GM18867 (cell line): ENCODE measurements around the gene ABCB8.
"Not testable (repeated sequence)": the region's sequence is repeated elsewhere in the genome, so short reads cannot be mapped to it uniquely, and the experiment has no call there.

Source experiments
- ATAC-seq: cut with Tn5 transposase; IDR thresholded peaks from one replicate; pipeline ENCODE4 v1.9.1; 2021; ENCODE audit warnings: mild to moderate bottlenecking, moderate library complexity; ENCODE audit not compliant: unreplicated experiment

The ABCB8 gene

DNA sequence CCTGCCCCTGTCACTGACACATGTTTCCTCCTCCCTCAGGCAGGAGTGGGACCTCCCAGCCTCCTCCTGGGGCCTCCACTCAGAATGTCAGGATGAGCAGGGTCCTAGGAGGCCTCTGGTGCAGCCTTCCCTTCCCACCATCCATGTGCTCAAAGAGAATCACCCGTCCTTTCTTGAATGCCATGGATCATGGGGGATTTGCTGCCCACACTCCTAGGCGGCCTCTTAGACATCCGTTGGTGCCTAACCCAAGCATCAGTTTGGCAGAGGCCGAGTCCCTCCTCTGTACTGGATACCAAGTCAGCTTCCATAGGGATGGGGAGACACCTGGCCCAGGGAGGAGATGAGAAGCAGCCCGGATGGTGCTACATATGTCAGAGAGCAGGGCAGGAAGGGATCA, 30.4 kb upstream of the ABCB8 start:
- ATAC-seq, result no peak

DNA sequence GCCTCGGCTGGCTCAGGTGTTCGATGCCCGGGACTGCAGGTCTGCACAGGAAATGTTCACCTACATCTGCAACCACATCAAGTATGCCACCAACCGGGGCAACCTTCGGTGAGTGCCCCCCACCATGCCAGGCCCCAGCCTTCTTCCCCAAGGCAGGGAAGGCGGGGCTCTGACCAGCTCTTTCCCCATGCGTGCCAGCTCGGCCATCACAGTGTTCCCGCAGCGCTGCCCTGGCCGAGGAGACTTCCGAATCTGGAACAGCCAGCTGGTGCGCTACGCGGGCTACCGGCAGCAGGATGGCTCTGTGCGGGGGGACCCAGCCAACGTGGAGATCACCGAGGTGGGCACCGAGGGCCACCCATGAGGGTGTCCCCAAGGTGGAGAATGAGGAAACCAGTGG, 29.9 kb upstream of the ABCB8 start:
- no peak for ATAC-seq

DNA sequence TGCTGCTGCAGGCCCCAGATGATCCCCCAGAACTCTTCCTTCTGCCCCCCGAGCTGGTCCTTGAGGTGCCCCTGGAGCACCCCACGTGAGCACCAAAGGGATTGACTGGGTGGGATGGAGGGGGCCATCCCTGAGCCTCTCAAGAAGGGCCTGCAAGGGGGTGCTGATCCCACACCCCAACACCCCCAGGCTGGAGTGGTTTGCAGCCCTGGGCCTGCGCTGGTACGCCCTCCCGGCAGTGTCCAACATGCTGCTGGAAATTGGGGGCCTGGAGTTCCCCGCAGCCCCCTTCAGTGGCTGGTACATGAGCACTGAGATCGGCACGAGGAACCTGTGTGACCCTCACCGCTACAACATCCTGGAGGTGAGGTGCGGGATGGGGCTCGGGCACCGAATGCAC, 29.2 kb upstream of the ABCB8 start:
- no peak for ATAC-seq

DNA sequence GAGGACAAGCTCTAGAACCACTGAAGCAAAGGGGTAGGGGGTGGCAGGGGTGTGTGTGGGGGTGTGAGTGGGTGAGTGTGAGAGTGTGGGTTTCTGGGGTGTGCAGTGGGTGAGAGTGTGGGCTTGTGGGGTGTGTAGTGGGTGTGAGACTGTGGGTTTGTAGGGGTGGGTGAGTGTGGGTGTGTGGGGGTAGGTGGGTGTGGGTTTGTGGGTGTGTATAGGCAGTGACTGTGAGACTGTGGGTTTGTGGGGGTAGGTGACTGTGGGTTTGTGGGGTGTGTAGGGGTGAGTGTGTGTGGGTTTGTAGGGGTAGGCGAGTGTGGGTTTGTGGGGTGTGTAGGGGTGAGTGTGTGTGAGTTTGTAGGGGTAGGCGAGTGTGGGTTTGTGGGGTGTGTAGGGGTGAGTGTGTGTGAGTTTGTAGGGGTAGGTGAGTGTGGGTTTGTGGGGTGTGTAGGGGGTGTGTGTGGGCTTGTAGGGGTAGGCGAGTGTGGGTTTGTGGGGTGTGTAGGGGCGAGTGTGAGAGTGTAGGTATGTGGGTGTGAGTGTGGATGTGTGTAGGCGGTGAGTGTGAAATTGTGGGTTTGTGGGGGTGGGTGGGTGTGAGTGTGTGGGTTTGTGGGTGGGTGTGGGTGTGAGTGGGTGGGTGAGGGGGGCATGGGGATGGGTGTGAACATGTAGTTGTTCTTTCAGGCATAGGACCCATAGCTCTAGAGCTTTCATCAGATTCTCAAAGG, 28.6 kb upstream of the ABCB8 start:
- ATAC-seq, result no peak

DNA sequence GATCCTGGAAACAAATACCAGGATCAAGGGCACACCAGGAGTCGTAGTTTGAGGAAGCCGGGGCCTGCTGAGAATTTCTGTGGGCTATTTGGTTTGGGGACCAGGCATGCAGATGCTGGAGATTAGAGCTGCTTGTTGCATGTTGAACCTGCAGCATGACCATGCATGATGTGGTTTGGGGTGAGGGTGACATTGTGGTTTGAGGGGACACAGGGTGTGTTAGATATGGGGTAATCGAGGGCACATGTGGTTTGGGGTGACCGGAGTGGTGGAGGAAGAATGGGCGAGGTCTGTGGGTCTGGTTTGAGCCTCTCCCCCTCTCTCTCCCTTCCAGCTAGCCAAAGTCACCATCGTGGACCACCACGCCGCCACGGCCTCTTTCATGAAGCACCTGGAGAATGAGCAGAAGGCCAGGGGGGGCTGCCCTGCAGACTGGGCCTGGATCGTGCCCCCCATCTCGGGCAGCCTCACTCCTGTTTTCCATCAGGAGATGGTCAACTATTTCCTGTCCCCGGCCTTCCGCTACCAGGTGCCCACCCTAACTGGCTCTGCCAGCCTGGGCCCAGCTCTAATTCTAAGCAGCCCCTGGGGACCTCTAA, 27.3 kb upstream of the ABCB8 start:
- no peak for ATAC-seq

DNA sequence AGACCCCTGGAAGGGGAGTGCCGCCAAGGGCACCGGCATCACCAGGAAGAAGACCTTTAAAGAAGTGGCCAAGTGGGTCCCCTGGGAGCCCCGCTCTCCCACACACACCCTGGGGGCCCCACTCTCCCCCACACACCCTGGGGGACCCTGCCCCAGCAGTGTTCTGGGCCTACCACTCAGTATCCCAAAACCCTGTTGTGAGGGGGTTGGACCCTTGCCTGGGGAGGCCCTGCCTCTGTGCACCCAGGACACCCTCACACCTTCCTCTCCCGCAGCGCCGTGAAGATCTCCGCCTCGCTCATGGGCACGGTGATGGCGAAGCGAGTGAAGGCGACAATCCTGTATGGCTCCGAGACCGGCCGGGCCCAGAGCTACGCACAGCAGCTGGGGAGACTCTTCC, 26.7 kb upstream of the ABCB8 start:
- ATAC-seq, result no peak

DNA sequence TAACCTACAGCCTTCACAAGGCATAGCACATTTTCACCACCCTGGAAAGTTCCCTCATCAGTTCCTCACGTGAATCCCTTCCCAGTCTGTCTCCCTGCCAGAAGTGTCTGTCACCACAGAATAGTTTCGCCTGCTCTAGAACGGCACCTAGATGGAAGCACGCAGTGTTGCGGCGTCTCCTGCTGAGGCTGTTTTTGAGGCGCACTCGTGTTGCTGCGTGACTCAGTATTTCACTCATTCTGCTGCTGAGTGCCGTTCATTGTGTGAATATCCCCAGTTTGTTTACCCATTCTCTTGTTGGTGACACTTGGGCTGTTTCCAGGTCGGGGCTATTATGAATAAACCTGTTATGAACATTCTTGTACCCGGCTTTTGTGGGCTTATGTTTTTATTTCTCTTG, 24.7 kb upstream of the ABCB8 start:
- ATAC-seq, result no peak

DNA sequence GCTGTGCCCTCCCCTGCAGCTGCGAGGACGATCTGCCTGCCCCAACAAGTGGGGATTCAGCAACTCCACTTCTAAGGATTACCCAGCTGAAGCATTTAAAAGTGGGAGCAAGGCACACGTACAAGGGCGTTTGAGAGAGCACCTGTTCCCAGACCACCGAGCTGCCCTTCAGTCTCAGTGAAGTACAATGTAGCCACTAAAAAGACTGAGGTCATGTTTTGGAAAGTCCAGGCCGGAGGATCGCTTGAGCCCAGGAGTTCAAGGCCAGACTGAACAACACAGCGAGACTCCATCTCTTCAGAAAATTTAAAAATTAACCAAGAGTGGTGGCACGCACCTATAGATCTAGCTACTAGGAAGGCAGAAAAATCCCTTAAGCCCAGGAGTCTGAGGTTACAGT, 22.7 kb upstream of the ABCB8 start:
- no peak for ATAC-seq

DNA sequence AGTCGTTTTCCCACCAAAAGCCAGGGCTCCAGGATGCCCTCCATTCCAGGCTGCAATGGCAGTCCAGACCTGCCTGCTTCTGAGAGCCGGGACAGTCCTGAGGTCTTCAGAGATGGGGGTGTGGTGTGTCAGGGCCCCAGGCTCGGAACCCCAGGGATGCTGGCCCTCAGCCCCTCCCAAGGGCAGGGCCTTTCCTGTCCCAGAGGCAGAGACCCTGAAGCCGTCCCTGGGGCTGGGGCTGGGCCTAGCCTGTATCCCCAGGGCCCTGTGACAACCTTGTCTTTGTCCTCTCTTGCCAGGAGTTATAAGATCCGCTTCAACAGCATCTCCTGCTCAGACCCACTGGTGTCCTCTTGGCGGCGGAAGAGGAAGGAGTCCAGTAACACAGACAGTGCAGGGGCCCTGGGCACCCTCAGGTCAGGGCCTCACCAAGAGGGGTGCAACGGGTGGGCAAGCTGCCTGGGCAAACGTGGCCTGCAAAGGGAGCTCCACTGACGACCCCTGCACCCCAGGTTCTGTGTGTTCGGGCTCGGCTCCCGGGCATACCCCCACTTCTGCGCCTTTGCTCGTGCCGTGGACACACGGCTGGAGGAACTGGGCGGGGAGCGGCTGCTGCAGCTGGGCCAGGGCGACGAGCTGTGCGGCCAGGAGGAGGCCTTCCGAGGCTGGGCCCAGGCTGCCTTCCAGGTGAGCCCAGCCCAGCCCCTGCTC, 21.5 kb upstream of the ABCB8 start:
- no peak for ATAC-seq

DNA sequence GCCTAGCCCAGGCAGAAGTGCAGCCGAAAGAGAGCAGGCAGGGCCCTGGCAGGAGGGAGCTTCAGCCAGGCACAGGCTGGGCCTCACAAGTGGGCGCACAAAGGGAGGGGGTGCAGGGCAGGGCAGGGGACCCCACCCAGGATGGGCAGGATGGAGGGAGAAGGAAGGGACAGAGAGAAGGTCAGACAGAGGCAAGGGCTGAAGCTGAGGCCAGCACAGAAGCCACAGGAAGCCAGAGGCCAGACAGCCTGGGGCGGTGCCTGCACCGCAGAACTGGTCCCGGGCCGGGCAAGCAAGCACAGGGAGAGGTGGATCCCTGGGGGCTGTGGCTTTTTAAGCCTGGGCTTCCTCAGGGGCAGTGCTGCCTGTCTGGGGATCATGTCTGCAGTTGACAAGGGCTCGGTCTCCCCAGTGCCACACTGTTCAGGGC, 20.8 kb upstream of the ABCB8 start:
- no peak for ATAC-seq

DNA sequence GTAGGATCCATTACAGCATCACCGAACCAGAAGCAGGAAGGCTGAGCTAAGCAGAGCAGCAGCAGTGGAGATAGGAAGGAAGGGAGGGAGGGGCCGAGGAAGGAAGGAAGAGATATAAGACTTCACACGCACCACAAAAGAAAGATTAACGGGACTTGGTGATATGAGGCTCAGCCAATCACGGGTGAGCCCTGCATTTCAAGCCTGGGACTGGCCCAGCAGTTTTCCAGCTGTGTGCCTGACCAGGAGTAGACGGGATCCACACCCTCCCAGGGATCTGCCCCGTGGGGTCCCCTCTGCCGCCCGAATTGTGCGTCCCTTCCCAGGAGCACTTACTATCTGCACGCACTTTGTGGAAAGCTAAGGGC, 20.1 kb upstream of the ABCB8 start:
- no peak for ATAC-seq

DNA sequence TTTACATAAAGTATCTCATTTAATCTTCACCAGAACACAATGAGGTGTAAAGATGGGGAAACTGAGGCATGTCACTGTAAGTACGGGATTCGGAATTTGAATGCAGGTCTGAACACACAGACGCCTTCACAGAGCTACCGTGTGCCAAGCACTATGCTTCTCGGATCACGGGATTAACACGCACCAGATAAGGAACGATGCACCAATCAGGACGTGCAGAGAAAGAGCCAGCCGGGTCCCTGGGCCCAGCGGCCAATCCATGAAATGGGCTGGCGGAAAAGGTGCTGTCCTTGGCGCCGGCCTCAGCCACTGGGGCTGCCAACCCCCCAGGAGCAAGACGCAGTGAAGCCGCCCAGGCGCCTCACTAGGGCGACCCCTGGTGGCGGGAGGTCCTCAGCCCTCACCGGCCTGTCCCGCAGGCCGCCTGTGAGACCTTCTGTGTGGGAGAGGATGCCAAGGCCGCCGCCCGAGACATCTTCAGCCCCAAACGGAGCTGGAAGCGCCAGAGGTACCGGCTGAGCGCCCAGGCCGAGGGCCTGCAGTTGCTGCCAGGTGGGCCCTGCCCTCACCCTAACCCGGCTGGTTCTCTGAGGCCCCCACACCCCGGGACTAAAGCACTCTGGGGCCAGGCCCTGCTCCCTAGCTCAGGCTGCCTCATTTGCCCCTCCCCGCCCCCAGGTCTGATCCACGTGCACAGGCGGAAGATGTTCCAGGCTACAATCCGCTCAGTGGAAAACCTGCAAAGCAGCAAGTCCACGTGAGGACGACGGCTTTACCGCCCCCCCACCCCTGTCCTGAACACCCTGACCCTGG, 19.5 kb upstream of the ABCB8 start:
- peak; percentile 81 for ATAC-seq

DNA sequence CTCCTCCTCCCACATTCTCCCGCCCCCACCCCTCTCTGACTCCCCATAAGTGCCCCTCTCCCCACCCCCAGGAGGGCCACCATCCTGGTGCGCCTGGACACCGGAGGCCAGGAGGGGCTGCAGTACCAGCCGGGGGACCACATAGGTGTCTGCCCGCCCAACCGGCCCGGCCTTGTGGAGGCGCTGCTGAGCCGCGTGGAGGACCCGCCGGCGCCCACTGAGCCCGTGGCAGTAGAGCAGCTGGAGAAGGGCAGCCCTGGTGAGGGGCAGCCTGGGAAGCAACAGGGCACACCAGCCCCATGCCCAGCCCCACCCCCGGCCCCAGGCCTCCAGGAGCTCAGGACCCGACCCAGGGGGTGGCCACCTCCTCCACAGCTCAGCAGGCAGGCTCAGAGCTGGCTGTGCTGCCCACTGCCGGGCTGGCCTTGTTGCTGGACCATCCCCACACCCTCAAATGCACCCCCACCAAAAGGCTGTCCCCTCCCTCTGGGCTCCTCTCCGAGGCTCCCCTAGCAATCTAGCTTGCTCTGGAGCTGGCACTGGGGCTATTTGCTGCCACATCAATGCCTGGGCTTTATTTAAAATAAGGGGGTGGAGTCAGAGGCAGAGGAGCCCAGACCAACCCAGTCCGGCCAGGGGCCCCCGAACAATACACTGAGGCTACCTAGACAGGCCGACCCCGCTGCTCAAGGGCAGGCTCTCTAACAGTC, 18.8 kb upstream of the ABCB8 start:
- no peak for ATAC-seq

DNA sequence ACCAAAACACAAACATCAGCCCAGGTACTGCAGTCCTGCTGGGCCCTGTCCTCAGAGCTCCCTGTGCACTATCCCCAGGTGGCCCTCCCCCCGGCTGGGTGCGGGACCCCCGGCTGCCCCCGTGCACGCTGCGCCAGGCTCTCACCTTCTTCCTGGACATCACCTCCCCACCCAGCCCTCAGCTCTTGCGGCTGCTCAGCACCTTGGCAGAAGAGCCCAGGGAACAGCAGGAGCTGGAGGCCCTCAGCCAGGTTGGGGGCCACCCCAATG, 18.3 kb upstream of the ABCB8 start:
- ATAC-seq, result no peak

DNA sequence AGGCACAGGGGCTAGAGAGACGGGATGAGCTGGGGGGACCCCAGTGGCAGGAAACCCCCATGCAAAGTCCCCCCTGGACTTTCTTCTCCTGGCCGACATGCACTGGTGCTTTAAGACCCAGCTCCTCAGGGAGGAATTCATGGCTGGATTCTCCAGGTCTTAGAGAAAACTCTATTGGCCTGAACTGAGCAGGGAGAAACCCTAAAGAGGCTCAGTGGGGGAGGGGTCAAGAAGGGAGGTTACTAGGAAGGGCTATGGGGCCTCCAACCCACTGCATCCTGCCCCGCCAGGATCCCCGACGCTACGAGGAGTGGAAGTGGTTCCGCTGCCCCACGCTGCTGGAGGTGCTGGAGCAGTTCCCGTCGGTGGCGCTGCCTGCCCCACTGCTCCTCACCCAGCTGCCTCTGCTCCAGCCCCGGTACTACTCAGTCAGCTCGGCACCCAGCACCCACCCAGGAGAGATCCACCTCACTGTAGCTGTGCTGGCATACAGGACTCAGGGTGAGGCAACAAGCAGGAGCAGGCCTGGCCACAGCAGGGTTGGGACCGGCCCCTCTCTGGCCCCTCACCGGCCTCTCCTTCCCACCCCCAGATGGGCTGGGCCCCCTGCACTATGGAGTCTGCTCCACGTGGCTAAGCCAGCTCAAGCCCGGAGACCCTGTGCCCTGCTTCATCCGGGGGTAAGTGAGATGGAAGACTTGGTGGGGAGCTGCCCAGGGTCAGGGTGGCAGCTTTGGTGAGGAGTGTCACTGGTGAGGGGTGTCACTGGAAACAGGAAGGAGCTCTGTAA, 17.7 kb upstream of the ABCB8 start:
- ATAC-seq, result no peak

DNA sequence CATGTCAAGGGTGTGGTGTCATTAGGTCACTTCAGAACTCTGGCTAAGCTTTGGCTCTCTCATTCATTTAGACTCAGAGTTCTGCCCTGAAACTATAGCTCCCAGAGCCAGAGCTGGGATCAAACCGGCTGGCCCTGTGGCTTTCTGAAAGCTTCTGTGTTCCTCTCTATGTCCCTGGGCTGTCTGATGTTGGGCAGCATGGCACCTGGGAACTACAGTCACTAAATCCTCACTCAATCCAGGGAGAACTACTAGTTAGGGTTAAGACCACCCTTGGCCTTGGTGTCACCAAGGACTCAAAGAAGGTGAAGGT, 17.2 kb upstream of the ABCB8 start:
- ATAC-seq, result no peak

DNA sequence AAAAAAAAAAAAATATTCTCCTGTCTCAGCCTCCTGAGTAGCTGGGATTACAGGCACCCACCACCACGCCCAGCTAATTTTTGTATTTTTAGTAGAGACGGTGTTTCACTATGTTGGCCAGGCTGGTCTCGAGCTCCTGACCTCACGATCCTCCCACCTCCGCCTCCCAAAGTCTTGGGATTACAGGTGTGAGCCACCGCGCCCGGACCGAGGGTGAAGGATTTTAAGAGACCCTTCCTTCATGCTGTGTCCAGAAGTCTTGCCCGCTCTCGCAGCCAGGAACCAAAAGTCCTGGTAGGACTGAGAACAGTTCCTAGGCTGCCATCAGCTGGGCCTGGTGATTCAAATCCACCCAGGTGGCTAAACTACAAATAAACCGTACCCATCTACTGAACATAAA, 16.6 kb upstream of the ABCB8 start:
- not testable (repeated sequence) for ATAC-seq

DNA sequence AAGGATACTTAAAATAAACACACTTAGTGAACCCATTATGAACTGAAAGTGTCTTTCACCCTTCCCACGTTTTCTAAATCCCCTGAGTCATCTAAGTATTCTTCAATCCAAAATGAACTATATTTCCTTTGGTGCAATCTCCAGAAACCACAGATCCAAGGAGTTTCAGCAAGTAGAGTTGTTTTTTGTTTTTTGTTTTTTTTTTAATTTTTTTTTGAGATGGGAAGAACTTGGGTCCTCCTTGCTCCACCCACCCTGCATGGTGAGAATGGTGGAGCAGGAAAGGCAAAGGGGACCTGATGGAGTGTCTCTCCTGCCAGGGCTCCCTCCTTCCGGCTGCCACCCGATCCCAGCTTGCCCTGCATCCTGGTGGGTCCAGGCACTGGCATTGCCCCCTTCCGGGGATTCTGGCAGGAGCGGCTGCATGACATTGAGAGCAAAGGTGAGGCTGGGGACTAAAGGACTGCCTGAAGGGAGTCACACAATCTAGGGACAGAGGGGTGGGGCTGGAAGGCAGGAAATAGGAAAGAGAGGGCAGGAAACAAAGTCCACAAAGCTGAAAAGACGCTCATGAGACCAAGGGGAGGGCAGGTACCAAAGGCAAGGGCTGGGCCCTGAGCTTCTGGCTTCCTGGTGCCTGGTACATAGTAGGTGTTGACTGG, 16.1 kb upstream of the ABCB8 start:
- ATAC-seq, result no peak

DNA sequence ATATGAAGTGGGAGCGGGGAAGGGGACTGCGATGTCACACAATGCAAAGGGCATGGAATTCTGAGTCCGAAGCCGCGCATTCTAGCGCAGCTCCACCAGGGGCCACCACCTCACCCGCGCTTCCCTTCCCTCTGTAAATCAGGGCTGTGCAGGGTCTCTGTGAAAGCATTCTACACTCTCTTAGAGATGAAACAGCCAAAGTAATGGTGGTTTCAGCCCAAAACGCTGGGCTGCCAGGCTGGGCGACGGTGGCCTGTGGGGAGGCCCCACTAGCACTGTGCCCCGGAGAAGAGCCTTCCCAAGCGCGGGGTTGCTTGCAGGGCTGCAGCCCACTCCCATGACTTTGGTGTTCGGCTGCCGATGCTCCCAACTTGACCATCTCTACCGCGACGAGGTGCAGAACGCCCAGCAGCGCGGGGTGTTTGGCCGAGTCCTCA, 15.3 kb upstream of the ABCB8 start:
- no peak for ATAC-seq

DNA sequence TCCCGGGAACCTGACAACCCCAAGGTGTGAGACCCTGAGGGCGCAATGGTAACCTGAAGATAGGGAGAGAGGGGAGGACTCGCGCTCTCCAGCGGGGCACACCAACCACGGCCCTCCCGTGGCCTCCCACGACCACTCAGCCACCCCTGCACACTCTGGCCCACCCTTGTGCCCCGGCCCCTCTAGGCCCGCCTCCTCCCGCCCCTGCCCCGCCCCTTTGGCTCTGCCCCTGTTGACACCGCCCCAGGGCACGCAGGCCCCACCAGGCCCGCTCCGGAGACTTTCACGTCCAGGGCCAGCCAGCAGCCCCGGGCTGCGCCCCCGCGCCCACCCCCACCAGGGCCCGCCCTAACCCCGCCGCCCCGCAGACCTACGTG, 14.9 kb upstream of the ABCB8 start:
- ATAC-seq, result no peak
